Mammary epithelial cell (primary cell): ENCODE data around the gene MAP4.

ENCODE experiments used
- EZH2 ChIP-seq: IDR thresholded peaks from 2 replicates; pipeline ENCODE4 v1.6.1; 2012; ENCODE audit warnings: low read length, inconsistent platforms, borderline replicate concordance
- TF ChIP-seq, protein P1 (sequence below), 2 donors: IDR thresholded peaks in 1 of 2; conservative IDR thresholded peaks in 1 of 2; 2 replicates each; pipeline ENCODE4 v1.5.1; 2011 to 2012; ENCODE audit warnings: inconsistent platforms in 2 of 2, low read length in 2 of 2, mild to moderate bottlenecking in 2 of 2, control low read depth in 1 of 2, low read depth in 1 of 2; ENCODE audit not compliant: insufficient read depth in 1 of 2; ENCODE audit errors: extremely low read depth in 1 of 2

DNA sequence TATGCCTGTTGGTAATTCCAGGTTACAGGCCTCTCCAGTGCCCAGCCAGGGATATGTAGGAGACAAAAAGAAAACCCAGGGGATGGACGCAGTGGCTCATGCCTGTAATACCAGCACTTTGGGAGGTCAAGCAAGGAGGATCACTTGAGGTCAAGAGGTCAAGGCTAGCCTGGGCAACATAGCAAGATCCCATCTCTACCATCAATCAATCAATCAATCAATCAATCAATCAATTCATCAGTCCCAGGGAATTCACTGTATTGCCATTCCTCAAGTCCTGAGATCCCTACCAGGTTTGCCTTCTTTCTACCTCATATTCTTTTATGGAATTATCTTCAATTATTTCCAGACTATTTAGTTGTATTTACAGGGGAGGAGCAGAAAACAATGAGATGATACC, 131.0 kb downstream of the MAP4 start:
- TF ChIP-seq, protein P1, sequence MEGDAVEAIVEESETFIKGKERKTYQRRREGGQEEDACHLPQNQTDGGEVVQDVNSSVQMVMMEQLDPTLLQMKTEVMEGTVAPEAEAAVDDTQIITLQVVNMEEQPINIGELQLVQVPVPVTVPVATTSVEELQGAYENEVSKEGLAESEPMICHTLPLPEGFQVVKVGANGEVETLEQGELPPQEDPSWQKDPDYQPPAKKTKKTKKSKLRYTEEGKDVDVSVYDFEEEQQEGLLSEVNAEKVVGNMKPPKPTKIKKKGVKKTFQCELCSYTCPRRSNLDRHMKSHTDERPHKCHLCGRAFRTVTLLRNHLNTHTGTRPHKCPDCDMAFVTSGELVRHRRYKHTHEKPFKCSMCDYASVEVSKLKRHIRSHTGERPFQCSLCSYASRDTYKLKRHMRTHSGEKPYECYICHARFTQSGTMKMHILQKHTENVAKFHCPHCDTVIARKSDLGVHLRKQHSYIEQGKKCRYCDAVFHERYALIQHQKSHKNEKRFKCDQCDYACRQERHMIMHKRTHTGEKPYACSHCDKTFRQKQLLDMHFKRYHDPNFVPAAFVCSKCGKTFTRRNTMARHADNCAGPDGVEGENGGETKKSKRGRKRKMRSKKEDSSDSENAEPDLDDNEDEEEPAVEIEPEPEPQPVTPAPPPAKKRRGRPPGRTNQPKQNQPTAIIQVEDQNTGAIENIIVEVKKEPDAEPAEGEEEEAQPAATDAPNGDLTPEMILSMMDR (conservative IDR thresholded peaks at IDR 0.05 in 1 of 2, IDR thresholded peaks at IDR 0.05 in 1 of 2; ENCODE audit: extremely low read depth in 1 of 2, insufficient read depth in 1 of 2, low read depth in 1 of 2, low read length in 2 of 2), result no peak
- no peak for TF ChIP-seq EZH2
